HCT116 (cell line): ENCODE results near the gene CAMK2N2. TPM values are rescaled to one million over a fixed set of nuclear protein-coding genes. Genes with fewer than 3 reads are reported as not detected.
"Not testable (repeated sequence)": the region's sequence is repeated elsewhere in the genome, so short reads cannot be mapped to it uniquely, and the experiment has no call there.

Source experiments
- ATAC-seq: fragments of 200-7000 bp; cut with Tn5 transposase; 2 replicates; pipeline ENCODE4 v1.9.1; 2020; ENCODE audit warnings: mild to moderate bottlenecking, moderate library complexity
- BruUV-seq: library from RNA; stranded (reverse); fragments of 400-500 nt; replicated peaks from 2 replicates; lab custom pipeline; 2021; lab: Mats Ljungman, UMichigan
- CTCF ChIA-PET: fragments of 300-600 bp; sonication (Branson Sonifier 250); formaldehyde crosslinking; loops from one replicate; lab custom pipeline; 2021; ENCODE audit warnings: antibody characterized with exemption; lab: Charles Lee
- POLR2A ChIA-PET: fragments of 300-600, 350-600 bp; sonication (Branson Sonifier 250); formaldehyde crosslinking; loops from one replicate; lab custom pipeline; 2021; ENCODE audit warnings: antibody characterized with exemption; lab: Charles Lee
- RAD21 ChIA-PET, 2 experiments: fragments of 300-600 bp; sonication (Branson Sonifier 250); formaldehyde crosslinking; loops; one replicate each; lab custom pipeline; 2023; ENCODE audit warnings: low total read pairs in 2 of 2; ENCODE audit not compliant: uncharacterized antibody in 2 of 2, unreplicated experiment in 2 of 2, low non-redundant PET in 1 of 2; lab: Charles Lee
- DNase-seq: peaks from one replicate; pipeline ENCODE4 v3.0.0-alpha.2; 2010; ENCODE audit warnings: low read depth, low spot score
- H2AFZ ChIP-seq: fragments of 200-600 bp; shearing (Covaris generic), sonication (generic); 2 replicates; pipeline ENCODE4 v1.6.1; 2017; ENCODE audit warnings: low read depth, mixed run types, mixed read lengths, antibody characterized with exemption, low read length; ENCODE audit not compliant: poor library complexity, severe bottlenecking
- H3K27ac ChIP-seq: 2 replicates; pipeline ENCODE4 v1.5.1; 2012; ENCODE audit warnings: low read depth, low read length
- H3K27me3 ChIP-seq: fragments of 200-600 bp; sonication (generic); 2 replicates; pipeline ENCODE4 v1.6.1; 2016; ENCODE audit warnings: mixed run types, low read length, mixed read lengths; ENCODE audit not compliant: insufficient read depth
- H3K36me3 ChIP-seq, 2 experiments: fragments of 200-500 bp in 1 of 2; fragments of 200-600 bp in 1 of 2; sonication (Bioruptor generic) in 1 of 2; sonication (generic) in 1 of 2; 2 replicates each; pipeline versions ENCODE4 v1.5.1 to v1.6.1; 2014 to 2016; ENCODE audit warnings: low read length in 2 of 2, inconsistent platforms in 1 of 2, mixed read lengths in 1 of 2, mixed run types in 1 of 2; ENCODE audit not compliant: insufficient read depth in 2 of 2, control insufficient read depth in 1 of 2
- H3K4me1 ChIP-seq, 2 experiments: fragments of 200-600 bp in 1 of 2; sonication (generic) in 1 of 2; 2 replicates each; pipeline versions ENCODE4 v1.5.1 to v1.6.1; 2012 to 2017; ENCODE audit warnings: low read length in 2 of 2, inconsistent platforms in 1 of 2, mild to moderate bottlenecking in 1 of 2, mixed read lengths in 1 of 2, mixed run types in 1 of 2, moderate library complexity in 1 of 2; ENCODE audit not compliant: insufficient read depth in 2 of 2, control insufficient read depth in 1 of 2
- H3K4me2 ChIP-seq: fragments of 200-600 bp; sonication (generic); 2 replicates; pipeline ENCODE4 v1.6.1; 2017; ENCODE audit warnings: mixed run types, low read length, mixed read lengths
- H3K4me3 ChIP-seq, 2 experiments: fragments of 200-600 bp in 1 of 2; sonication (generic) in 1 of 2; replicated peaks in 1 of 2; 2 replicates each; pipeline ENCODE4 v1.5.1; 2011 to 2016; ENCODE audit warnings: low read length in 2 of 2, control low read depth in 1 of 2, low read depth in 1 of 2, mild to moderate bottlenecking in 1 of 2, mixed read lengths in 1 of 2, mixed run types in 1 of 2
- H3K79me2 ChIP-seq: fragments of 200-600 bp; sonication (generic); 2 replicates; pipeline ENCODE4 v1.6.1; 2017; ENCODE audit warnings: mild to moderate bottlenecking, mixed run types, low read length, moderate library complexity, mixed read lengths; ENCODE audit not compliant: insufficient read depth
- H3K9ac ChIP-seq: fragments of 200-600 bp; sonication (generic); 2 replicates; pipeline ENCODE4 v1.6.1; 2016; ENCODE audit warnings: low read length, mixed read lengths
- H3K9me2 ChIP-seq: fragments of 200-600 bp; sonication (generic), shearing (Covaris generic); 2 replicates; pipeline ENCODE4 v1.6.1; 2017; ENCODE audit warnings: mixed run types, mild to moderate bottlenecking, moderate library complexity; ENCODE audit not compliant: insufficient read depth
- H3K9me3 ChIP-seq, 2 experiments: fragments of 200-500 bp in 1 of 2; fragments of 200-600 bp in 1 of 2; sonication (Bioruptor generic) in 1 of 2; sonication (generic) in 1 of 2; 2 replicates each; pipeline ENCODE4 v1.6.1; 2014 to 2017; ENCODE audit warnings: low read length in 2 of 2, mixed read lengths in 2 of 2, inconsistent platforms in 1 of 2, low read depth in 1 of 2, mild to moderate bottlenecking in 1 of 2, mixed run types in 1 of 2, moderate library complexity in 1 of 2; ENCODE audit not compliant: control insufficient read depth in 1 of 2, insufficient read depth in 1 of 2
- H4K20me1 ChIP-seq: fragments of 200-600 bp; sonication (generic), shearing (Covaris generic); 2 replicates; pipeline ENCODE4 v1.6.1; 2017; ENCODE audit warnings: mixed run types, mild to moderate bottlenecking, moderate library complexity; ENCODE audit not compliant: insufficient read depth
- CBX3 ChIP-seq: IDR thresholded peaks from 2 replicates; pipeline ENCODE4 v1.6.1; 2012; ENCODE audit warnings: low read depth
- CEBPB ChIP-seq: IDR thresholded peaks from 2 replicates; pipeline ENCODE4 v1.6.1; 2012; ENCODE audit warnings: low read depth
- EZH2phosphoT487 ChIP-seq: fragments of 200-600 bp; IDR thresholded peaks from 2 replicates; pipeline ENCODE4 v1.6.1; 2018; ENCODE audit warnings: antibody characterized with exemption, borderline replicate concordance
- JUND ChIP-seq: IDR thresholded peaks from 2 replicates; pipeline ENCODE4 v1.6.1; 2012
- POLR2A ChIP-seq: IDR thresholded peaks from 2 replicates; pipeline ENCODE4 v1.7.0; 2011; ENCODE audit warnings: borderline replicate concordance; ENCODE audit not compliant: insufficient read depth, insufficient read length; ENCODE audit errors: extremely low read depth
- SP1 ChIP-seq: IDR thresholded peaks from 2 replicates; pipeline ENCODE4 v1.6.1; 2012; ENCODE audit warnings: low read depth
- TCF7L2 ChIP-seq: IDR thresholded peaks from 2 replicates; pipeline ENCODE4 v1.7.0; 2011; ENCODE audit warnings: borderline replicate concordance, inconsistent platforms; ENCODE audit not compliant: insufficient read depth, insufficient read length; ENCODE audit errors: extremely low read depth
- YY1 ChIP-seq: IDR thresholded peaks from 2 replicates; pipeline ENCODE4 v1.6.1; 2011; ENCODE audit warnings: low read length, low read depth, moderate library complexity, mild to moderate bottlenecking; ENCODE audit not compliant: insufficient replicate concordance; ENCODE audit errors: extremely low read depth
- intact Hi-C: fragments of 100-400 bp; cut with micrococcal nuclease; formaldehyde crosslinking; loops from 2 replicates; pipeline ENCODE4 v1.10.0; 2022
- total RNA-seq: library from RNA; stranded (reverse); gene quantifications from one replicate; pipeline ENCODE4 v1.2.1, GENCODE V29; 2021; ENCODE audit not compliant: unreplicated experiment
- TF ChIP-seq, protein P1 (sequence below): IDR thresholded peaks from 2 replicates; pipeline ENCODE4 v1.6.1; 2012
- TF ChIP-seq, protein P2 (sequence below): IDR thresholded peaks from 2 replicates; pipeline ENCODE4 v1.6.1; 2012
- TF ChIP-seq, protein P3 (sequence below), 3 experiments: fragments of 200-600 bp in 1 of 3; sonication (generic) in 1 of 3; IDR thresholded peaks in 2 of 3; conservative IDR thresholded peaks in 1 of 3; 2 replicates each; pipeline ENCODE4 v1.5.1; 2012 to 2017; ENCODE audit warnings: low read depth in 2 of 3, low read length in 2 of 3, antibody characterized with exemption in 1 of 3, borderline replicate concordance in 1 of 3, control low read depth in 1 of 3, mild to moderate bottlenecking in 1 of 3, mixed read lengths in 1 of 3, mixed run types in 1 of 3, moderate library complexity in 1 of 3; ENCODE audit not compliant: insufficient read depth in 1 of 3

Gene CAMK2N2
- total RNA-seq, 1 experiment from 2014 or later, result 5.1 TPM

DNA sequence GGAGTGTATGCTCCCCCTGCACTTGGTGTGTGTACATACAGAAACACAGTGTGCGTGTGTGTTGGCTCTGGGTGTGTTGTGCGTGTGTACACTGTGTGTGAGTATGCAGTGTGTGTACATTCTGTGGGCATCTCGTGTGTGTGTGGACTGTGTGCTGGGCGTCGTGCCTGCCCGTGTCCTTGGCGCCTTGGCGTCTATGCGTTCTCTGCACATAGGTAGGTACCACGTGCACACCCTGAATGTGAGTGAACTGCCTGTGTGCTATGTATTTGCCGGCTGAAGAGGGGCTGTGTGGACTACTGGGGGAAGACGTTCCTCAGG, 14.0 kb upstream of the CAMK2N2 start:
- intact Hi-C loops, result no loop called here
- CTCF ChIA-PET, result no interaction called here
- H3K4me1 ChIP-seq, result no peaks in the 10 kb centered on the region
- BruUV-seq, result no TSS peak
- H3K4me2 ChIP-seq, result no peak overlapping the region
- POLR2A ChIA-PET, result no interaction called here
- no peak overlapping the region for H3K27ac ChIP-seq
- RAD21 ChIA-PET, result no interaction called here
- no peak overlapping the region for H2AFZ ChIP-seq
- no peaks in the 10 kb centered on the region for H3K9me3 ChIP-seq
- H3K27me3 ChIP-seq, result no peaks in the 10 kb centered on the region
- no peaks in the 10 kb centered on the region for H4K20me1 ChIP-seq
- H3K79me2 ChIP-seq, result no peaks in the 10 kb centered on the region
- no peak for TF ChIP-seq POLR2A
- TF ChIP-seq, protein P1, sequence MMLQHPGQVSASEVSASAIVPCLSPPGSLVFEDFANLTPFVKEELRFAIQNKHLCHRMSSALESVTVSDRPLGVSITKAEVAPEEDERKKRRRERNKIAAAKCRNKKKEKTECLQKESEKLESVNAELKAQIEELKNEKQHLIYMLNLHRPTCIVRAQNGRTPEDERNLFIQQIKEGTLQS, result no peak
- ATAC-seq (no peak), DNase-seq (no peak)
- no peaks in the 10 kb centered on the region for H3K9me2 ChIP-seq
- H3K4me3 ChIP-seq, result no peak overlapping the region
- H3K36me3 ChIP-seq, result no peaks in the 10 kb centered on the region
- no peak overlapping the region for H3K9ac ChIP-seq

DNA sequence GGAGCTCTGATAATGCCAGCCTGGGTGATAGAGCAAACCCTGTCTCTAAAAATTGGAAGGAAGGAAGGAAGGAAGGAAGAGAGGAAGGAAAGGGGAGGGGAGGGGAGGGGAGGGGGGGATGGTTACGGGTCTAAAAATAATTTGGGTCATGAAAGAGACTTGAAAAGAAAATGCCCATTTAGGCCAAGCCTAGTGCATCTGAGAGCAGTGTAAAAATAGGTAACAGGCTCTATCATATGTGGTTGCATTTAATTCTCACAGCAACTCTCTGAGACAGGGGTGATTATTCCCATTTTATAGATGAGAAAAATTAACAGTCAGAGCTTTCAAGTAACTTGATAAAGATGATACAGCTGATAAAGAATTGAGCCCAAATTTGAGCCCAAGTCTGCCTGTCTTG, 10.9 kb upstream of the CAMK2N2 start:
- H3K27ac ChIP-seq, result no peak overlapping the region
- TF ChIP-seq, protein P2, sequence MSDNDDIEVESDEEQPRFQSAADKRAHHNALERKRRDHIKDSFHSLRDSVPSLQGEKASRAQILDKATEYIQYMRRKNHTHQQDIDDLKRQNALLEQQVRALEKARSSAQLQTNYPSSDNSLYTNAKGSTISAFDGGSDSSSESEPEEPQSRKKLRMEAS, result no peak
- TF ChIP-seq YY1, result no peak
- no peak for TF ChIP-seq TCF7L2
- TF ChIP-seq EZH2phosphoT487, result no peak
- TF ChIP-seq, protein P3, sequence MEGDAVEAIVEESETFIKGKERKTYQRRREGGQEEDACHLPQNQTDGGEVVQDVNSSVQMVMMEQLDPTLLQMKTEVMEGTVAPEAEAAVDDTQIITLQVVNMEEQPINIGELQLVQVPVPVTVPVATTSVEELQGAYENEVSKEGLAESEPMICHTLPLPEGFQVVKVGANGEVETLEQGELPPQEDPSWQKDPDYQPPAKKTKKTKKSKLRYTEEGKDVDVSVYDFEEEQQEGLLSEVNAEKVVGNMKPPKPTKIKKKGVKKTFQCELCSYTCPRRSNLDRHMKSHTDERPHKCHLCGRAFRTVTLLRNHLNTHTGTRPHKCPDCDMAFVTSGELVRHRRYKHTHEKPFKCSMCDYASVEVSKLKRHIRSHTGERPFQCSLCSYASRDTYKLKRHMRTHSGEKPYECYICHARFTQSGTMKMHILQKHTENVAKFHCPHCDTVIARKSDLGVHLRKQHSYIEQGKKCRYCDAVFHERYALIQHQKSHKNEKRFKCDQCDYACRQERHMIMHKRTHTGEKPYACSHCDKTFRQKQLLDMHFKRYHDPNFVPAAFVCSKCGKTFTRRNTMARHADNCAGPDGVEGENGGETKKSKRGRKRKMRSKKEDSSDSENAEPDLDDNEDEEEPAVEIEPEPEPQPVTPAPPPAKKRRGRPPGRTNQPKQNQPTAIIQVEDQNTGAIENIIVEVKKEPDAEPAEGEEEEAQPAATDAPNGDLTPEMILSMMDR (IDR thresholded peaks at IDR 0.05 in 2 of 3, conservative IDR thresholded peaks at IDR 0.05 in 1 of 3; ENCODE audit: borderline replicate concordance in 1 of 3, insufficient read depth in 1 of 3, low read depth in 2 of 3, low read length in 2 of 3), result no peak
- TF ChIP-seq SP1, result no peak
- no peak for TF ChIP-seq CBX3
- no peak for TF ChIP-seq JUND
- TF ChIP-seq CEBPB, result no peak
- ChIA-PET POLR2A (no interaction called here), CTCF (interaction anchor here (1.3 kb wide), 1 partner anchor 127 kb away, joined by 4 read pairs; no protein-coding TSS in a partner anchor), RAD21 (interaction anchor here in 1 of 2 experiments (0.6 kb wide), 1 partner anchor 122 kb away, joined by 4 read pairs; no protein-coding TSS in a partner anchor)
- intact Hi-C loops, result no loop called here
- no peak overlapping the region for H3K9ac ChIP-seq
- H3K4me1 ChIP-seq, result no peaks in the 10 kb centered on the region
- no peak overlapping the region for H3K4me3 ChIP-seq
- H3K79me2 ChIP-seq, result no peaks in the 10 kb centered on the region
- no peaks in the 10 kb centered on the region for H3K36me3 ChIP-seq
- H2AFZ ChIP-seq, result no peak overlapping the region
- H4K20me1 ChIP-seq, result no peaks in the 10 kb centered on the region
- DNase-seq (no peak), ATAC-seq (no peak)
- H3K9me3 ChIP-seq, result no peaks in the 10 kb centered on the region
- no TSS peak for BruUV-seq
- H3K27me3 ChIP-seq, result no peaks in the 10 kb centered on the region
- no peak overlapping the region for H3K4me2 ChIP-seq
- H3K9me2 ChIP-seq, result no peaks in the 10 kb centered on the region

DNA sequence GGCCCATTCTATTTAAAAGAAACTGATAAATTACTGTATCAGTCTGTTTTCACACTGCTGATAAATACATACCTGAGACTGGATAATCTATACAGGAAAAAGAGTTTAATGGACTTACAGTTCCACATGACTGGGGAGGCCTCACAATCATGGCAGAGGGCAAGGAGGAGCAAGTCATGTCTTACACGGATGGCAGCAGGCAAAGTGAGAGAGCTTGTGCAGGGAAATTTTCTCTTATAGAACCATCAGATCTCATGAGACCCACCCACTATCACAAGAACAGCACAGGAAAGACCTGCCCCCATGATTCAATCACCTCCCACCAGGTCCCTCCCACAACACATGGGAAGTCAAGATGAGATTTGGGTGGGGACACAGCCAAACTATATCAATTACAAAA, 5.9 kb upstream of the CAMK2N2 start:
- ATAC-seq, H3K79me2 ChIP-seq, H3K36me3 ChIP-seq, H3K4me3 ChIP-seq, CTCF ChIA-PET, DNase-seq, intact Hi-C loops, H3K9me2 ChIP-seq, H3K9me3 ChIP-seq, H3K9ac ChIP-seq, H3K27ac ChIP-seq, POLR2A ChIA-PET, H3K4me2 ChIP-seq, H3K4me1 ChIP-seq, H4K20me1 ChIP-seq, H3K27me3 ChIP-seq, RAD21 ChIA-PET, BruUV-seq, H2AFZ ChIP-seq: not testable (repeated sequence)
